GM12892 (cell line): ENCODE measurements around the gene TMPRSS13.
"Not testable (repeated sequence)": the region's sequence is repeated elsewhere in the genome, so short reads cannot be mapped to it uniquely, and the experiment has no call there.

ENCODE experiments used
- DNase-seq: peaks from one replicate; pipeline ENCODE4 v3.0.0; 2011; ENCODE audit not compliant: insufficient read length
- FAIRE-seq: peaks from 2 replicates; lab custom pipeline; 2011; peaks lifted over from hg19 to GRCh38; lab: Jason Lieb, UNC
- POLR2A ChIP-seq: IDR thresholded peaks from 2 replicates; pipeline ENCODE4 v1.6.1; 2011; ENCODE audit warnings: low read depth, low read length, control low read depth
- POLR2AphosphoS5 ChIP-seq: IDR thresholded peaks from 2 replicates; pipeline ENCODE4 v1.6.1; 2011; ENCODE audit warnings: low read depth, low read length, control low read depth
- TAF1 ChIP-seq: IDR thresholded peaks from 2 replicates; pipeline ENCODE4 v1.6.1; 2011; ENCODE audit warnings: low read depth, mild to moderate bottlenecking, control low read depth, low read length, borderline replicate concordance

TMPRSS13 gene

GRCh38 chr11:117871160-117871559 lies 58.0 kb downstream of the TMPRSS13 start:
- no peak for TF ChIP-seq POLR2AphosphoS5
- no peak for TF ChIP-seq TAF1
- TF ChIP-seq POLR2A = no peak
- no peak for DNase-seq
- FAIRE-seq = no peak

DNA sequence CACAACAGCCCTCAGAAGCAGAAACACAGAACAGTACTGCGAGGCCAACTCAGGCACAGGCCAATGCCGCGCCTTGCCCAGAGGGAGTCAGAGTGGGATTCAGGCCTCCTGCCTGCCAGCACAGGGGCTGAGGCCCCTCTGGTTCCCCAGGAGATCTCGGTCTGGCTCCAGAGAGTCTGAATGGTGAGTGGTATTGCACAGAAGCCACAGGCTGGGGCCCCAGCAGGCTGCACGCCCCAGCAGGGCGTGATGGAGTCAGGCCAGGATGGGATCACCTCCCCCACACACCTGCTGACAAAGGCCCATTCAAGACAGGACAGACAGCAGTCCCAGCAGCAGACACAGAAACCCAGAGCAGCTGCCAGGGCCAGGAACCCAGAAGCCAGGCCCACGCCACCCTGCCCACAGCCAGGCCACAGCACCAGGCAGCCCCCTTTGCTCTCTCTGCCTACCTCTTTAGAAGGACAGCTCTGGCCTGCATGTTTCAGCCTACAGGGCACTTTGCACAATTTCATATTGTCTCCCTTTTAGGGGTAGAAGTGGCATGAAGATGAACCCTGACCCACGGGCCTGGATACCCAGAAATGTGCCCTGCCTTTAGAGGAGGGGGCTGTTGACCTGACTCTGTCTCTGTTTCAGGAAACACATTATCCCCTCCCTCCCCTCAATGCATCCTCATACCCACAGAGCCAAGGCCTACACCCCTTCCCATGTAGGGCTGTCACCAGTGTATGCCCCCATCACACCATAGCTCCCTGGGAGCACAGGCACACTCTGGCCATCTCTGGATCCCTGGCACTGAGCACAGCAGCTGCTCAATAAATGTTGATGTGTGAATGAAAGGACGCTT lies 58.9 kb downstream of the TMPRSS13 start:
- no peak for DNase-seq
- no peak for TF ChIP-seq POLR2A
- no peak for TF ChIP-seq TAF1
- TF ChIP-seq POLR2AphosphoS5 = no peak
- no peak for FAIRE-seq

DNA sequence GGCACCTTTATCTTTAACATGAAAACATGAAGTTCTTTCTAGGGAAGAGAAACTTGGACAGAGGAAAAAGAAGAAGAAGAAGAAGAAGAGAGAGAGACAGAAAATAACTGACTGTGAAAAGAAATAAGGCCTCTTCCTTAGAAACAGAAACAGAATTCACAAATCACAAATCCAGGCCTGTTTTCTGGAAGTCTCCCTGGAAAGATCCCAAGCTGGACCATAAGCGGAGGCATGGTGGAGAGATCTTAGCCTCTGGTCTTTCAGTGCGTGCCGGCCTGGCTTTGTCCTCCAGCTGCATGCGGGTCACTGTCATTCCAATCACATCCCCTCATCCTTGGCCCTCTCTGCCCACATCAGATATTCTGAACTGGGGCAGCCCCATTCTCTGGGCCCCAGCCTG lies 59.6 kb downstream of the TMPRSS13 start:
- TF ChIP-seq POLR2AphosphoS5 (no peak), POLR2A (no peak), TAF1 (no peak)
- DNase-seq (no peak), FAIRE-seq (no peak)

DNA sequence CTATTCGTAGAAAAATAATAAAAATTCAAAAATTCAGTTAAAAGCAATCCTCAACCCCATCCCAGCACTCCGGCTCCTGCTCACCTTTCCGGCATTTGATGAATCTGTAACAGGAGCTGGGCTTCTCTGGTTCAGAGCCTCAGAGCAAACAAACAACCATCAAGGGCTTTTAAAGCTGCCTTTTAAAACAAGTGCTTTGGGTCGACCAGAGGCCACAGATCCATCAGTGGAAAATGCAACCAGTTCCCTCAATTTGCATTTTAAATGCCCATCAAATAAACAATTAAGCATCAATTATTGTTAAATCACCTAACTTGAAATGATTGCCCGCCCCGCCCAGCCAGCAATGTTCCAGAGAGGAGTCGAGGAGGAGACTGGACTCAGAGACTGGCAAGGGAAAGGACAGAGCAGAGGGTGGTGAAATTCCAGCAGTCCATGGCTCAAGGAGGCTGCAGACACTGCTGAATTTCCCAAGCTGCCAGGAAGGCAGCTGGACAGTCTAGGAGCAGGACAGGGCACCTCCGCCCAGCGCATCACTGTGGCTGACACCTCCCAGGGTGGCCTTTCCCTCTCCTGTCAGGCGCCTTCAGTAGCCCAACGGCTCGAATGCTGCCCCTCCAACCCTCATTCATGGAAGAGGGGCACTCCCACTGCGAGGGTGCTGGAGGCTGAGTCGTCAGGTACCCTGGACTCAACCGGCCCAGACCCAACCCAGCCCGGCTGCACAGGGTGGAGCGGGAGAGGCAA lies 60.2 kb downstream of the TMPRSS13 start:
- no peak for TF ChIP-seq POLR2AphosphoS5
- no peak for TF ChIP-seq POLR2A
- TF ChIP-seq TAF1 = no peak
- DNase-seq (no peak), FAIRE-seq (no peak)

- DNase-seq (no peak), FAIRE-seq (no peak)
- no peak for TF ChIP-seq POLR2A
- no peak for TF ChIP-seq POLR2AphosphoS5
- no peak for TF ChIP-seq TAF1
Measured at GRCh38 chr11:117868088-117868487, 61.1 kb downstream of the TMPRSS13 start.

DNA sequence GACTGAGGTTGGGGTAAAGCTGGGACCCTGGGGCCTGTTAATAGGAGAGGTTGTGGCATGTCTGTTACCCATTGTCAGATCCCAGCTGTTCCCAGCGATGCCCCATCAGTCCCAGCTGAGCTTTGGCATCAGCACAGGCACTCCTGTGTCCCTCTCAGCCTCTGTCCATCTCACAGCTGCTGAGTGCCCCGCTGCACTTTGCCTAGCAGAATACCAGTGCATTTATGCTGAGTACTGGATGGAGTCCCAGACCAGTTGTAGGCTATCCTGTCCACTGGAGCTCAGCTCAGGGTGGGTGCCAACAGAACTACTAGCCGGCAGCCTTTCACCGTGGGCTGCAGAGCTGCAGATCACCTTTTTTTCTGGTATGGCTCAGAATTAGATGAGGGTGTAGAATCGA lies 62.7 kb downstream of the TMPRSS13 start:
- DNase-seq = no peak
- FAIRE-seq = peak; percentile 46
- no peak for TF ChIP-seq POLR2A

GRCh38 chr11:117865546-117865945 lies 63.7 kb downstream of the TMPRSS13 start:
- not testable (repeated sequence) for FAIRE-seq, DNase-seq

DNA sequence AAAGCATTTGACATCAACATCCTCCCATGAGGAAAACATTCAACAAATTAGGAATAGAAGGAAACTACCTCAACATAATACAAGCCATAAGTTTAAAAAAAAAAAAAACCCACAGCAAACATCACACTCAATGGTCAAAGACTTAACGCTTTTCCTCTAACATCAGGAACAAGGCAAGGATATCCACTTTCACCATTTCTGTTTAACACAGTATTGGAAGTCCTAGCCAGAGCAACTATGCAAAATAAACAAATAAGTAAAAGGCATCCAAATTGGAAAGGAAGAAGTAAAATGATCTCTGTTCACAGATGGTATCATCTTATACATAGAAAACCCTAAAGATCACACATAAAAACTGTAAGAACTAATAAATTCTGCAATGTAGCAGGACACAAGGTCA lies 65.8 kb downstream of the TMPRSS13 start:
- TF ChIP-seq POLR2AphosphoS5 = no peak
- no peak for TF ChIP-seq POLR2A
- no peak for TF ChIP-seq TAF1
- FAIRE-seq (no peak), DNase-seq (no peak)

- no peak for DNase-seq
- TF ChIP-seq TAF1 (no peak), POLR2AphosphoS5 (no peak), POLR2A (no peak)
- peak; percentile 48 for FAIRE-seq
Measured at GRCh38 chr11:117862753-117863152, 66.4 kb downstream of the TMPRSS13 start.

DNA sequence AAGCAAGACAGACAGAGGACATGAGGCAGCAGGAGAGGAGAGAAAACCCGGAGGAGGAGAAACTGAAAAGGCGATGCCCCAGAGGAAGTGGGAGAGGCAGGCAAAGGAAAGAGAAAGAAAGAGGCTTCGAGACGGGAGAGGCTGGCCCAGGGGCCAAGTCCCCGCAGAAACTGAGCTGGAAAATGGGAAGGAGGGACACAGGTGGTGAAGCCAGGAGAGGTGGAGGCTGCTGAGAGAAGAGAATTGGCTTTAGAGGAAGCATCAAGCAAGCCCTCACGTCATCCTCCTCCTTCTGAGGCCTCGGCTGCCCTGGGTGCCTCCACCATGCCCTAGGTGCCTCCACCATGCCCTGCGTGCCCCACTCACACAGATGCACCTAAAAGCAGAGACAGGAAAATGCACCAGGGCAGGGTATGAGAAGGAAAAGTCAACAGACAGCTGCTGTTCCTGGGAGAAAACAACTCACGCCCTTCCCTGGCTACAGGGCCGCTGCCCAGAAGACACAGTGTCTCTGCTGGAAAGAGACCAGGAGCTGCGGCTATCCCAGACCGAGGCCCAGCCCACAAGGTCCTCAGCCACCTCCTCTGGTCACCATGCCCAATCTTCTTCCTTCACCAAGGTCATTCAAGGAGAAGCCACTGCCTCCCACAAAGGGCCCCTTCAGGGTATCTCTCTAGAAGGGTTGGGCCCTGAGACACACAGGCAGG lies 67.0 kb downstream of the TMPRSS13 start:
- TF ChIP-seq TAF1 = no peak
- TF ChIP-seq POLR2A = no peak
- TF ChIP-seq POLR2AphosphoS5 = no peak
- DNase-seq (no peak), FAIRE-seq (no peak)

DNA sequence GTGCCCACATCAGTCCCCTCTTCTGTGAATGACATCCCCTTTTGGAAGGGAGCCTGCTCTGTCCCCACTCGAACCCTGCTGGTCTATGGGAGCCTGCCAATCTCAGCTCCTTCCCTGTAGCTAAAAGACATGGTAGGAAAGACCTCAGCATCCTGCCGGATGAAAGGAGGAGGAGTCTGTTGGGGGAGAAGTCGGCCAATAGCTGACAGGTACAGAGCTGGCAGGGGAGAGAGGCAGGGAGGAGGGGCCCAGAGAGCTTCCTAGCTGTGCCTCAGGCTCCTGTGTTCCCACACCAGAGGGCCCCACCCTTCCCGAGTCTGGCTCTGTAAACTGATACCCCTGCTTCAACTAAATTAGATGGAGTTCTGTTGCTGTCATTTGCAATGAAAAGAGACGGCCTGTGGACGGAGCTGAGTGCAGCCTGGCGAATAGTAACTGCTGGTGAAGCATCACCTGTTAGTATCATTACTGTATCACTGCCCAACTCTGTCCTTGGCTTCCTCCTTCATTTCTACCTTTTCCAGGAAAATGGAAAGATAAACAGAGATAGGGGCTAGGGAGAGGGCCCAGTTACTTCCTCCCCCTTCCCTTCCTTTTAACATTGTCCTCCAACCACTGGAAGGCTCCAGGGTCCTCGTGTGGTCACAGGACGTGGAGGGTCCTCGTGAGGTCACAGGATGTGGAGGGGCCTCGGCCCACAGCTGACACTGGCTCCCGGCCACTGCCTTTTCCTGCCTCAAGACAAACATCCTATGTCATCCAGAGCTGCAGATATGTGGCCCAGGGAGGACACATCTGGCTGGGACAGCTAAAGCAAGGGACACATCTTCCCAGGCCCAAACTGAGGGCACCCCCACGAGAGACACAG lies 67.8 kb downstream of the TMPRSS13 start:
- DNase-seq (no peak), FAIRE-seq (peak; percentile 61)
- no peak for TF ChIP-seq TAF1
- no peak for TF ChIP-seq POLR2AphosphoS5
- no peak for TF ChIP-seq POLR2A
